Measurements from ENCODE around the gene TAF5L. TPM values are rescaled to one million over a fixed set of nuclear protein-coding genes. Genes with fewer than 3 reads are reported as not detected.

TAF5L gene
- total RNA-seq, 1 experiment from 2014 or later = 36.3 TPM

DNA sequence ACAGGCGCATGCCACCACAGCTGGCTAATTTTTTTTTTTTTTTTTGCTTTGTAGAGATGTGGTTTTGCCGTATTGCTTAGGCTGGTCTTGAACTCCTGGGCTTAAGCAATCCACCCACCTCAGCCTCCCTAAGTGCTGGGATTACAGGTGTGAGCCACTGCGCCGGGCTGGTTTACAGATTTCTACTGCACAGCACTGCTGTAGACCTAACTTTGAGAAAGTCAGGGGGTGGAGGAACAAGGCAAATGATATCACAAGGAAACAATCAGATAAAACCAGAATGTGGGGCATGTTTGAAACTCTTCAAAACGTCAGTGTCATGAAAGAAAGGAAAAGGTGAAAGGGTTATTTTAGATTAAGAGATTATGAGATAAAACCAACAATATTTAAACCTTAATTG is 45.4 kb upstream of the TAF5L start:
- H3K36me3 Mint-ChIP-seq (ENCODE audit: insufficient read depth, unreplicated experiment) = peaks cover 2% of the 10 kb centered on the region
- H3K4me3 Mint-ChIP-seq (ENCODE audit: low read depth, unreplicated experiment) = no peak overlapping the region
- no TSS peak for BruUV-seq (replicated peaks)
- no peak for DNase-seq
- no peaks in the 10 kb centered on the region for H3K27me3 Mint-ChIP-seq (ENCODE audit: unreplicated experiment)
- H3K4me1 Mint-ChIP-seq (ENCODE audit: low read depth, unreplicated experiment) = no peaks in the 10 kb centered on the region
- no peak overlapping the region for H3K27ac Mint-ChIP-seq (ENCODE audit: unreplicated experiment)
- intact Hi-C loops (cut with micrococcal nuclease; ENCODE audit: unreplicated experiment) = no loop called here
- no peaks in the 10 kb centered on the region for H3K9me3 Mint-ChIP-seq (ENCODE audit: low read depth, unreplicated experiment)
- TF ChIP-seq, protein P1, sequence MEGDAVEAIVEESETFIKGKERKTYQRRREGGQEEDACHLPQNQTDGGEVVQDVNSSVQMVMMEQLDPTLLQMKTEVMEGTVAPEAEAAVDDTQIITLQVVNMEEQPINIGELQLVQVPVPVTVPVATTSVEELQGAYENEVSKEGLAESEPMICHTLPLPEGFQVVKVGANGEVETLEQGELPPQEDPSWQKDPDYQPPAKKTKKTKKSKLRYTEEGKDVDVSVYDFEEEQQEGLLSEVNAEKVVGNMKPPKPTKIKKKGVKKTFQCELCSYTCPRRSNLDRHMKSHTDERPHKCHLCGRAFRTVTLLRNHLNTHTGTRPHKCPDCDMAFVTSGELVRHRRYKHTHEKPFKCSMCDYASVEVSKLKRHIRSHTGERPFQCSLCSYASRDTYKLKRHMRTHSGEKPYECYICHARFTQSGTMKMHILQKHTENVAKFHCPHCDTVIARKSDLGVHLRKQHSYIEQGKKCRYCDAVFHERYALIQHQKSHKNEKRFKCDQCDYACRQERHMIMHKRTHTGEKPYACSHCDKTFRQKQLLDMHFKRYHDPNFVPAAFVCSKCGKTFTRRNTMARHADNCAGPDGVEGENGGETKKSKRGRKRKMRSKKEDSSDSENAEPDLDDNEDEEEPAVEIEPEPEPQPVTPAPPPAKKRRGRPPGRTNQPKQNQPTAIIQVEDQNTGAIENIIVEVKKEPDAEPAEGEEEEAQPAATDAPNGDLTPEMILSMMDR (IDR thresholded peaks at IDR 0.05; ENCODE audit: unreplicated experiment) = no peak
- CTCF ChIA-PET = no interaction called here

DNA sequence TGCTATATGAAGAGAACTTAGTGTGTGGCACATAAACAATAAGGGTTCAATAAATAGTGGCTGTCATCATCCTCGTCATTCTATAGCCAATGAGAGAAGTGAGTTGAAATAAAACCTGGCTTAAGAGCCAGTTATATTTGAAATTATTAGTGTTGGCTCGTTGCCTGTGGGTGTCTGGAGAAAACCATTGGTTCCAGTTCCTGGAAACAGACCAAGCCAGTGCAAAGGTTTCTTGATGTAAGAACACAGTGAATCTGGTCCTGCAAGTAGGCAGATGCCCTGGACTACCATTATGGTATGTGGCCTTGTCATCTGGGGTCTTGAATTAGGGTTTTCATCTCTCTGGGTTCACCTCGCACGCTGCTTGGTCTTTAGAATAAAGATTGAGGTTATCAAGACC is 43.4 kb upstream of the TAF5L start:
- no peaks in the 10 kb centered on the region for H3K4me1 Mint-ChIP-seq (ENCODE audit: low read depth, unreplicated experiment)

DNA sequence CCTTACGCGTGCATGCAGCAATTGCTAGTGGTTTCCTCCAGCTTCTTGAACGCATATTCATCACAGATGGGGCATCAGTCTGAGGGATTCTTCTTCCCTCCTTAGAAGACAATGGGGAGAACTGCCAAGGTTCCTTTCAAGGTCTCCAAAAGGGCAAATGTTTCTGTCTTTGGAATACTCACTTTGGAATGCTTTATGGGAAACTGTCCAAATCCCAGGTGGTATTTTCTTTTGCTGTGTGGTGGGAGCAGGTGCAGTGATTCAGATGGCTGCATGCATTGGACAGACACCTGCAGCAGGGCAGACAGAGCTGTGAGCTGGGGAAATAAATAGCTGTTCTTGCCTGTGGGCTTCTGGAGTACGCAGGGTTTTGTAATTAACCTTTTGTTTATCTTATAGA is 40.7 kb upstream of the TAF5L start:
- no peak for DNase-seq

More for the DNA sequence above, 43.4 kb upstream of the TAF5L start:
- intact Hi-C loops (cut with micrococcal nuclease; ENCODE audit: unreplicated experiment) = loop anchor here (10.0 kb wide), 1 partner anchor 435 kb away; no protein-coding TSS in a partner anchor
- no peaks in the 10 kb centered on the region for H3K9me3 Mint-ChIP-seq (ENCODE audit: low read depth, unreplicated experiment)
- H3K36me3 Mint-ChIP-seq (ENCODE audit: insufficient read depth, unreplicated experiment) = peaks cover 3% of the 10 kb centered on the region
- CTCF ChIA-PET = no interaction called here
- no peaks in the 10 kb centered on the region for H3K27me3 Mint-ChIP-seq (ENCODE audit: unreplicated experiment)
- TF ChIP-seq, protein P1 (IDR thresholded peaks at IDR 0.05; ENCODE audit: unreplicated experiment) = no peak
- no peak for DNase-seq
- no peak overlapping the region for H3K27ac Mint-ChIP-seq (ENCODE audit: unreplicated experiment)
- H3K4me3 Mint-ChIP-seq (ENCODE audit: low read depth, unreplicated experiment) = no peak overlapping the region
- no TSS peak for BruUV-seq (replicated peaks)

DNA sequence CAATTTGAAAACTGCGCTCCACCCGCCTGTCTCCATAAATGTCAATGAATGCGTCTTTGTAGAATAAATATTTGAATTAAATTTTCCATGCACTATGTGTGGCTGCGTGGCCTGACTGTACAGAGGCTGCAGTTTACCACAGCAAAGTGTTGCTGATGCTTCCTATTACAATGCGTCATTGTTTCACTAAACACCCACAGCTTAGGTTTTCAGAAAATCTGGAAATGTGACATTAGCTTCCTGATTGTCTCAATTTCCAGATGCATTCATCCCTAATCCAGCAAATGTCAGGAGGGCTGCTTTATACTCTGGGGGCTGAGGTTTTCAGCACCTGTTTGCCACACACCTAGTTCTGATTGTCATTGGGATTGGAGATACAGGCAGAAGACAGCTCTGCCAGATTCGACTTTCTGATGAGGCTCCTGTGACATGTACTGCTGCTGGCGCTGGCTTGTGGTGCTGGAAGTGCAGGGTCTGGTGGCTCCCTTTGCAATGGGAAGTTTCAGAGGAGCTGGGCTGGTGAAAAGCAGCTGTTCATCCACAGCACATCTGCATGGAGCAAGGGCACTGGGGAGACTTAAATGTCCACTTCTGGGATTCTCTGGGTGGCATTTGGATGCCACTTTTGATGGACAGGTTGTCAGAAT is 40.1 kb upstream of the TAF5L start:
- intact Hi-C loops (cut with micrococcal nuclease; ENCODE audit: unreplicated experiment) = loop anchor here (10.0 kb wide), 1 partner anchor 439 kb away; no protein-coding TSS in a partner anchor
- CTCF ChIA-PET = no interaction called here
- BruUV-seq (replicated peaks) = no TSS peak
- no peak for DNase-seq
- H3K4me1 Mint-ChIP-seq (ENCODE audit: low read depth, unreplicated experiment) = no peaks in the 10 kb centered on the region
- peaks cover 9% of the 10 kb centered on the region for H3K36me3 Mint-ChIP-seq (ENCODE audit: insufficient read depth, unreplicated experiment)
- TF ChIP-seq, protein P1 (IDR thresholded peaks at IDR 0.05; ENCODE audit: unreplicated experiment) = no peak
- H3K27ac Mint-ChIP-seq (ENCODE audit: unreplicated experiment) = no peak overlapping the region
- no peaks in the 10 kb centered on the region for H3K27me3 Mint-ChIP-seq (ENCODE audit: unreplicated experiment)
- no peaks in the 10 kb centered on the region for H3K9me3 Mint-ChIP-seq (ENCODE audit: low read depth, unreplicated experiment)
- no peak overlapping the region for H3K4me3 Mint-ChIP-seq (ENCODE audit: low read depth, unreplicated experiment)

More for the DNA sequence above, 40.7 kb upstream of the TAF5L start:
- BruUV-seq (replicated peaks) = no TSS peak
- intact Hi-C loops (cut with micrococcal nuclease; ENCODE audit: unreplicated experiment) = loop anchor here (10.0 kb wide), 1 partner anchor 438 kb away; no protein-coding TSS in a partner anchor
- Mint-ChIP-seq H3K4me1 (ENCODE audit: low read depth, unreplicated experiment) (no peaks in the 10 kb centered on the region), H3K27me3 (ENCODE audit: unreplicated experiment) (no peaks in the 10 kb centered on the region), H3K9me3 (ENCODE audit: low read depth, unreplicated experiment) (no peaks in the 10 kb centered on the region), H3K27ac (ENCODE audit: unreplicated experiment) (no peak overlapping the region), H3K36me3 (ENCODE audit: insufficient read depth, unreplicated experiment) (peaks cover 3% of the 10 kb centered on the region), H3K4me3 (ENCODE audit: low read depth, unreplicated experiment) (no peak overlapping the region)
- TF ChIP-seq, protein P1 (IDR thresholded peaks at IDR 0.05; ENCODE audit: unreplicated experiment) = no peak
- CTCF ChIA-PET = interaction anchor here (1.3 kb wide), 1 partner anchor 8 kb away, joined by 3 read pairs; no protein-coding TSS in a partner anchor

Measured in Calu3 (cell line).